HFFc6 (cell line): ENCODE data around the gene RFC5. TPM values are rescaled to one million over a fixed set of nuclear protein-coding genes. Genes with fewer than 3 reads are reported as not detected.
"Not testable (repeated sequence)": the region's sequence is repeated elsewhere in the genome, so short reads cannot be mapped to it uniquely, and the experiment has no call there.

Source experiments
- DNase-seq: peaks from one replicate; pipeline ENCODE4 v3.0.0-alpha.2; 2018
- H3K27ac Mint-ChIP-seq: 2 replicates; pipeline ENCODE4 v1.8.0; 2020; ENCODE audit warnings: mild to moderate bottlenecking, mixed read lengths
- H3K27me3 Mint-ChIP-seq: 2 replicates; pipeline ENCODE4 v1.8.0; 2021; ENCODE audit warnings: mild to moderate bottlenecking, moderate library complexity, mixed read lengths; ENCODE audit not compliant: insufficient read depth
- H3K36me3 Mint-ChIP-seq: 2 replicates; pipeline ENCODE4 v1.8.0; 2021; ENCODE audit warnings: low read depth, mixed read lengths
- H3K4me1 Mint-ChIP-seq: 2 replicates; pipeline ENCODE4 v1.8.0; 2020; ENCODE audit warnings: low read depth, mixed read lengths
- H3K4me3 Mint-ChIP-seq: 2 replicates; pipeline ENCODE4 v1.8.0; 2020; ENCODE audit warnings: mild to moderate bottlenecking, moderate library complexity, mixed read lengths
- H3K9me3 Mint-ChIP-seq: 2 replicates; pipeline ENCODE4 v1.8.0; 2020; ENCODE audit warnings: mild to moderate bottlenecking, mixed read lengths
- CTCF ChIP-seq: fragments of 200-600 bp; sonication (generic); IDR thresholded peaks from 2 replicates; pipeline ENCODE4 v1.5.0; 2021; ENCODE audit warnings: antibody characterized with exemption, mild to moderate bottlenecking
- total RNA-seq, 6 experiments: library from RNA; stranded (reverse); fragmentation: NEBNext Ultra II Directional; extraction: Animal tissue kit (Norgen Biotek cat#: 25700); gene quantifications; 2 replicates in 1 of 6; 3 replicates in 5 of 6; pipeline ENCODE4 v1.2.3, GENCODE V29; 2021

The RFC5 gene
- total RNA-seq, 6 experiments from 2014 or later, result 9.3 to 19.6 (median 16.6) TPM

- H3K4me3 Mint-ChIP-seq, result peak overlapping the region; percentile 90; the same call in 1 of the 2 replicates
- no peak overlapping the region for H3K27ac Mint-ChIP-seq
- no peaks in the 10 kb centered on the region for H3K9me3 Mint-ChIP-seq
Observed at GRCh38 chr12:118015306-118015705, 1.2 kb upstream of the RFC5 start.

GRCh38 chr12:118015944-118016343 is 559 bp upstream of the RFC5 start:
- Mint-ChIP-seq H3K27me3 (no peaks in the 10 kb centered on the region), H3K36me3 (peaks cover 12% of the 10 kb centered on the region; the same call in 1 of the 2 replicates), H3K4me1 (peaks cover 29% of the 10 kb centered on the region), H3K9me3 (no peaks in the 10 kb centered on the region), H3K27ac (peak overlapping the region; percentile 76), H3K4me3 (peak overlapping the region; percentile 90)
- DNase-seq, result no peak
- no peak for TF ChIP-seq CTCF

More at GRCh38 chr12:118015306-118015705, 1.2 kb upstream of the RFC5 start:
- no peak for TF ChIP-seq CTCF
- no peaks in the 10 kb centered on the region for H3K27me3 Mint-ChIP-seq
- H3K4me1 Mint-ChIP-seq, result peaks cover 29% of the 10 kb centered on the region
- H3K36me3 Mint-ChIP-seq, result peaks cover 6% of the 10 kb centered on the region; the same call in 1 of the 2 replicates
- no peak for DNase-seq

GRCh38 chr12:118017926-118018325 is 1.4 kb downstream of the RFC5 start:
- no peak for TF ChIP-seq CTCF
- Mint-ChIP-seq H3K4me3 (peak overlapping the region; percentile 90), H3K4me1 (peaks cover 34% of the 10 kb centered on the region), H3K27ac (no peak overlapping the region), H3K9me3 (no peaks in the 10 kb centered on the region), H3K27me3 (no peaks in the 10 kb centered on the region), H3K36me3 (peaks cover 25% of the 10 kb centered on the region)
- no peak for DNase-seq

- H3K27ac Mint-ChIP-seq, result no peak overlapping the region
- no peak overlapping the region for H3K4me3 Mint-ChIP-seq
- peaks cover 27% of the 10 kb centered on the region for H3K4me1 Mint-ChIP-seq
- TF ChIP-seq CTCF, result no peak
- no peaks in the 10 kb centered on the region for H3K9me3 Mint-ChIP-seq
- no peak for DNase-seq
- no peaks in the 10 kb centered on the region for H3K27me3 Mint-ChIP-seq
- peaks cover 31% of the 10 kb centered on the region for H3K36me3 Mint-ChIP-seq
Observed at GRCh38 chr12:118020036-118020435, 3.5 kb downstream of the RFC5 start.

GRCh38 chr12:118022097-118022727 is 5.7 kb downstream of the RFC5 start:
- H3K27ac Mint-ChIP-seq, H3K27me3 Mint-ChIP-seq, H3K9me3 Mint-ChIP-seq, H3K4me3 Mint-ChIP-seq, DNase-seq: not testable (repeated sequence)
- peaks cover 38% of the 10 kb centered on the region for H3K36me3 Mint-ChIP-seq
- peaks cover 16% of the 10 kb centered on the region for H3K4me1 Mint-ChIP-seq

- H3K27ac Mint-ChIP-seq, result no peak overlapping the region
- no peak for TF ChIP-seq CTCF
- no peaks in the 10 kb centered on the region; the same call in none of the 2 replicates for H3K27me3 Mint-ChIP-seq
- no peak for DNase-seq
- no peaks in the 10 kb centered on the region for H3K9me3 Mint-ChIP-seq
- peaks cover 37% of the 10 kb centered on the region for H3K36me3 Mint-ChIP-seq
- H3K4me1 Mint-ChIP-seq, result peaks cover 11% of the 10 kb centered on the region
- H3K4me3 Mint-ChIP-seq, result no peak overlapping the region
Observed at GRCh38 chr12:118022728-118023109, 6.2 kb downstream of the RFC5 start.
